Erythroblast (primary cell): ENCODE results near the gene GHRL.

Experiments
- DNase-seq, 2 experiments: peaks; one replicate each; lab custom pipeline; 2025; lab: John Stamatoyannopoulos, UW
- GATA1 ChIP-seq: IDR thresholded peaks from 2 replicates; pipeline ENCODE4 v1.6.1; 2011; ENCODE audit warnings: low read depth, mild to moderate bottlenecking, control low read depth, low read length, moderate library complexity
- POLR2A ChIP-seq: IDR thresholded peaks from 2 replicates; pipeline ENCODE4 v1.6.1; 2011; ENCODE audit warnings: mild to moderate bottlenecking, low read length

GHRL gene

DNA sequence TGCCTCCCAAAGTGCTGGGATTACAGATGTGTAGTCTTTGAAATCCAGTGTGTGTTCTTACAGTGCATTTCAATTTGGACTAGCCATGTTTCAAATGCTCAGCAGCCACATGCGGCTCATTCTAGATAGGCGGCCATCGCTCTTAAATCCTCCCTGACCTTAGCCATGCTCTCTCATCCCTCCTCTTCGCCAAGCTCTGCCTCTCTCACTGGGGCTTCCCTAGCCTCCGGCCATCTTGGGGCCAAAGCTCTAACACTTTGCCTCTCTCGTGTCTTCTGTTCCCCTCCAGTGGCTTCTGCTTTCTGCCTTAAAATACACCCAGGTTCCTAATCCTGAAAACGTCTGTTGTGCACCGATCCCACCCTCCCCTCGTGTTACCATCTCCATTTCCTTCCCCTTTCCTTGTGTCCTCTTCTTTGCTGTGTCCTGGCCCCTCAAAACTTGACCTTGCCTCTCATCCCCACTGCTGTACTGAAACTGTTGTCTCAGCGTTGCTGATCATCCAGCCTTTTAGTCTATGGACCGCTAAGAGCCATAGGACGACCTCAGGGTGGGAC, 1.4 kb upstream of the GHRL start:
- no peak for DNase-seq
- no peak for TF ChIP-seq GATA1
- TF ChIP-seq POLR2A, result no peak

DNA sequence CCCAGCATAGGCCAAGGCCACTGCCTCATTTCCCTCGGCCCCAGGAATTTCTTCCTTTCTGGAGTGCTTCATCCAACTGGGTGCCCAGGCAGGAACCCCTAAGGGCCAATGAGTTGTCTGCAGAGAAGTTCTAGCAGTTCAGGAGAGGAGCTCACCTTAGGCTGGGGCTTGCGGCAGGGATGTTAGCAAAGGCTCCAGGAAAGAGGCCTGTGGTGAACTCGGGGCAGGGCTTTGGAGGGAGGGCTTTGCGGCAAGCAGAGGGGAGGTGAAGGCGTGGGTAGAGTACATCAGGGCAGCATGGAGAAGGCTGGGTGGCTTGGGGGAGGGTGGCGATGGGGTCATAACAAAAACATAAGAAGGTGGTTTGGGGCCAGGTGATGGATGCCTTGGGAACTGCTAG, 1.1 kb downstream of the GHRL start:
- TF ChIP-seq POLR2A, result no peak
- no peak for DNase-seq

DNA sequence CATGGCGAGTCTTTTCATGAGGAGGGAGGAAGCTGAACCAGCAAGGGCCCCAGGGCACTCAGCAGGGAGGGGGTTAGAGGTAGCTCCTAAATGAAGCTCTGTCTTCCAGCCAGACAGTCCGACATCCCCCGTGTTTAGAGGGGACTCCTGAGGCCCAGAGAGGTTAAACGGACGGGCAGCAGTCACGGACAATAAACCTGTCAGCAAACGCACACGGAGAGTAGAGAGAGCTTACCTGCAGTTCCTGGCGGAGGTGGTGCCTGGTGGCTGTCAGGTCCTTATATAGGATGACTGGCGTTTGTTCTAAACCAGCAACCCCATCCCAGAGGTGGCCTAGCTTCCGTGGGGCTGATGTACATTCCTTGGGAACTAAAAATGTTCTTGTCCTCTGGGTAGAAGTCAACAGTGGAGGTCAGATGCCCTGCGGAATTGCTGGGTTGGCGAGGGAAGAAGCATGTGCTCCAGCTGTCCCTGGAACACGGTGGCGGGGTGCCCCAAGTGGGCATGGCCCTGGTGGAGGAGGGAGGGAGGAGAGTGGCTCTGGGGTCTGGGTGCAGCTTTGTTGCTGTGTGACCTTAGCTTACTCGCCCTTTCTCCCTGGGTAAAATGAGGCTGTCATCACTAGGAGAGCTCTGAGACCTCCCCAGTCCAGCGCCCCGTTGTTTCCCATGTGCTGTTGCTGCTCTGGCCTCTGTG, 2.1 kb downstream of the GHRL start:
- TF ChIP-seq POLR2A, result no peak
- TF ChIP-seq GATA1, result no peak
- no peak for DNase-seq

DNA sequence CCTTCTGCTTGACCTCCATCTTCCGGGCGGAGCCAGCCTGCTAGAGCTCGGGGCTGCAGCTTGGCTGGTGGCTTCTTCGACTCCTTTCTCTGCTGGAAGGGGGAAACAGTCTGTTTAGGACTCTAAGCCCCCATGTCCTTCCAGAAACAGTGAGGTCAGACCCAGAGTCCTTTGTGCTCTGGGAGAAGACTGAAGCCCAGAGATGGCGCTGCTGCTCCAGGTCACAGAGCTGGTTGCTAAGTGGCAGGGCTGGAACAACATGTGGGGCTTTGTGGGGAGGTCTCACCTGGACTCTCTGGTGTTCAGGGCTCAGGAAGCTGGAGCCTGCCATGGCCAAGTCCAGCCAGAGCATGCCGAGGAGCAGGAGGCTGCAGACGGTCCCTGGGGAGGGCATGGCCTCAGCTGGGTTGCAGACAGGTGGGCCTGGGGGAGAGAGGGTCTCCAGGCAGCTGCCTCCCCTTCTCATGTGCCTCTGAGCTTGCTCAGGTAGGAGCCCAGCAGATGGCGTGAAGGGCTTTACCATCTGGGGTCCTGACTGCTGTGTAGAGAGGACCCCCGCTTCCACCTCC, 2.9 kb downstream of the GHRL start:
- no peak for DNase-seq
- TF ChIP-seq GATA1, result no peak
- no peak for TF ChIP-seq POLR2A

DNA sequence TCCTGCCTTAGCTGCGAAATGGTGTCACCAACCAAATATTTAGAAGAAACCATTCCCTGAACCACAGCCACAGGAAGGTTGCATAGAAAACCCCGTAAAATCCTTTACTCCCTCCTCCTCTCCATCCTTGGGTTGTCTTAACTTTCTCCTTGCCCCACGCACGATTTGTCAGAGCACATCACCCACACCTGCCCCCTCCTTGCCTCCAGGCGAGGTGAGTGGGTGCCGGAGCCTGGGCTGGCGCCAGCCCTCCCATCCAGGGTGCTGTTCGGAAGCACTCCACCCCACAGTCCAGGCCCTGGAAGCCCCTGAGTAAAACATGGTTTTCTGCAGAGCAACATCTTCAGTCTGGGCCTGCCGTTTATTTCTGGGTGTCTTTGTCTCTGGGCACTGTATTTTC, 3.7 kb downstream of the GHRL start:
- no peak for TF ChIP-seq POLR2A
- TF ChIP-seq GATA1, result no peak
- no peak for DNase-seq

DNA sequence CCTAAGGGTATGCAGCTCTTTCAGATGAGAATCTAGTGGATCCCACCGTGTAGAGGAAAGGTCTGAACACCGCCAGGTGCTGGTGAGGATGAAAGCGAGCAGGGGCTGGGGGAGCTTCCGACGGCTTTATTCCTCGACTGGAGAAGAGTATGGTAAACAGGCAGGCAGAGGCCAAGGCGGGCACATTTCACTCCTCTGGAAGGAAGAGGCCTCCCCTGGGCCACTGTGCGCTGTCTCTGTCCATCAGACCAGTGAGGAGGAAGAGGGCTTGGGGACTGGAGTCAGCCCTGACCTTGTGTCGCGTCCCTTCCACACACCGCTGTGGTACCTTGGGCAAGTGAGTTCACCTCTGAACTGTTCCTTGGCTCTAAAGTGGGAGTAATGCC, 4.2 kb downstream of the GHRL start:
- no peak for DNase-seq
- TF ChIP-seq POLR2A (no peak), GATA1 (no peak)

DNA sequence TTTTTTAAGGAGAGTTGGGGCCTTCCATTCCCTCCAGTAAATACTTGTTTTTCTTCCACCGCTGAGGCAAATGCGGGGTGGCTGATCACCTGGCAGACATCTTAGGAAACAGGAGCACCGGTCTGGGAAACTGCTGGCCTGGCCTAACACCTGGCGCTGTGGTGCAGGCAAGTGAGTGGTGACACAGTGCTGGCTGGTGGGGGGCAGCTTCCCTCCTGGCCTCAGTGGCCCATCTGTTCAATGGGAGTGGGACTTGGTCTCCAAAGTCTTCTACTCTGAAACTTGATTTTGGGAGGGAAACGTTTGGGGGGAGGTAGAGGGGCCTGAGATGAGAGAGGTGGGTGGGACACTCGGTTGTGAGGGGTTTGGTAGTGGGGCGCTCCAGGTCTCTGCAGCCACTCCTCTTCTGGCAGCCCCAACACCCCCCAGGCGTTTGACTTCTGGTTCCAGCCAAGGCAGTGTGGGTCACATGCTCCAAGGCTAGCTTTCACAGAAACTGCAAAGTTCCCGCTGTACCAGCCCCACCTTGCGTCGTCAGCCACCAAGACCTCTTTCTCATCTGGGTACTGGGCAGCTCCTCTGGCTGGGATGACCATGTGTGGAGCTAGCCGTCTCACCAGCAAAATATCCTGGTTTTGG, 4.7 kb downstream of the GHRL start:
- no peak for TF ChIP-seq POLR2A
- TF ChIP-seq GATA1, result no peak
- no peak for DNase-seq

DNA sequence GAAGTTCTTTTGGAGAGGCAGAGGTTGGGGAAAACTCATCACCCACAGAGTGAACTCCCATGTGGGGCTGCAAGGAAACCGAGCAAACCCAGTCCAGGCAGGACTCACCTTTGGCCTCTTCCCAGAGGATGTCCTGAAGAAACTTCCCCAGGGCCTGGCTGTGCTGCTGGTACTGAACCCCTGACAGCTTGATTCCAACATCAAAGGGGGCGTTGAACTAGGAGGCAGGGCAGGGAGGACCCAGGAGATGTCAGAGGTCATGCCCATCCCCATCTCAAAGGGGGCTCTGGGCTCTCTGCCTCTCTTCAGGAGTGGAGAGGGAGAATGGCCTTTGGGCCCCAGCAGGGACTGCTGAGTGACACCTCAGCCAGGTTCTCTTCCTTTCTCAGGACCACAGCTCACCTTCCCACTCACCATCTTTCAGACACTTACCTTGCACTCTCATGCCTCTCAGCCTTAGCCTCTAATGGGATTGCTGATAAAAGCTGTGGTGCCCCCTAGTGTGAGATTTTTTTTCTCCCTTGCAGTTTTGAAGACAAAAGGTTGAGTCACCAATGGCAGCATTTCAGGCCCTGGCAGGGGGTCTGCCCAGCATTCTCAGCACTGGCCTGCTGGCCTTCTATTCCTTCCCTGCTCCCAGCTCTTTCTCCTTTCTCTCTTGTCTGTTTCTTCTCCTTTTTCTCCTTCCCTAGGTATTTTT, 6.0 kb downstream of the GHRL start:
- DNase-seq, result peak; percentile 51 to 71
- TF ChIP-seq GATA1, result no peak
- no peak for TF ChIP-seq POLR2A

DNA sequence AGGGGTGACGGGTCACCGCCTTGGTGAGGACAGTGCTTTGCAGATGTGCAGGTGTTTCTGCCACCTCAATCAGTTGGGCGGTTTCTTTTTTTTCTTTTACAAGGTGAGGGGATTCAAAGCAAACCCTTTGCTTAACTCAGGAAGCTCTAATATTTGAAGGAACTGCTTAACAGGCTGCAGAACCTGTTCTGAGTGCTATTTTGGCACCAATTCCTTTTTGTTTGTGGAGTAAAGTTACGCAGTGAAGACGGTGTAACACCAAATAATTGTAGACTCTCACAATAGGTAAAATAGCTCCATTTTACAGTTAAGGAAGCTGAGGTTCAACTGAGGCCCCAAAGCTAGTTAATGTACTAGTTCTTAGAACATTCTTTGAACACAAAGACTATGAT, 6.6 kb downstream of the GHRL start:
- no peak for DNase-seq
- TF ChIP-seq POLR2A (no peak), GATA1 (no peak)

DNA sequence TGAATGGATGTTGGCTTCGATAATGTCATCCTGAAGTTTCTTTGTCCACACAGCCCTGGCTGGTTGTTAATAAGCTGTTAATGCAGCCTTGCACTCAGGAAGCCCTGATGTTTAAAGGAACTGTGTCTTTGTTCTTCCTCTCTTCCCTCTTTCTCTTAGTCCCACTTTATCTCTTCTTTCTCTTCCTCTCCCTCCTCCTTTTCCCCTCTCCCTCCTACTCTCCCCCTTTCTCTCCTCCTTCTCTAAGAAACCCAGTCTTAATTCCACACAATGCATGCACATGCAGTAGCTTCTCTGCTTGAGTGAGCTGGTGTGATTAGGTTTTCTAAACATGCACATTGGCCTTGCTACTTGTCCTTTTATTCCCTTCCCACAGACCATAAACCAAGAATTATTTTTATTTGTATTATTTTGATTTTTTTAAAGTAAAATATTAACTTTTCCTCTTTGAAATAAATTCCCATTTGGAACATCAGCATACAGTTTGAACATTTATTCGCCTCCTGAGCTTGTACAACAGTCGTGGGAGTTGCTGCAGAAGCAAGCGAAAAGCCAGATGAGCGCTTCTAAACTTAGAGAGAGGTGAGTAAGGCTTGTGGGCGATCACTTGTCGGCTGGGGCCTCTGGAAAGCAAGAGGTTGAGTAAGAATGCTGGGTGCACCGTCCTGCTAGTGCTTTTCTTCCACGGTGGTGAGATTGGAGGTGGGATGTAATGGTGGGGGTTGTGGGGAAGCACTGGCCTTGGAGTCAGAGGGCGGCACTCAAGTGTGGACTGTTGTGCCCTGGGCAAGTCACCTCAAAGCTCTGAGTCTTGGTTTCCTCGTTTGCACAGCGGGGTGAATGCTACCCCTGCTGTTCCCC, 7.2 kb downstream of the GHRL start:
- no peak for DNase-seq
- TF ChIP-seq POLR2A, result no peak
- no peak for TF ChIP-seq GATA1

DNA sequence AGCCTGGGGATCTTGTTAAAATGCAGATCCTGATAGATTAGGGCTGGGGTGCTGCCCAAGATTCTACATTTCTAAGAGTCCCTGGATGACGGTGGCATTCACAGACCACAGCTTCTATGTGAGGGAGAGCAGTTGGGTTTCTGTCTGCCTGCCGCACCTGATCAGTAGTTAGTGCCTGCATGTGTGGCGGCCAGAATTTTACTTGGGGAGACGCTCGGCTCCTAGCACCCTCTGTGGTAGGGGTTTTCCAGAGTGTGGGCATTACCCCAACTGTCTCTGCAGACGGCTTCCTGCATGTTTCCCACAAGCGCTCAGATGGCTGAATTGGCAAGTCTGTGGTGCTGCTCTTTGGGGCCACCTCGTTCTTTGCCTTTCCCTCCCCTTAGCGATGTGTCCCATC, 8.3 kb downstream of the GHRL start:
- TF ChIP-seq GATA1, result no peak
- TF ChIP-seq POLR2A, result no peak
- no peak for DNase-seq

DNA sequence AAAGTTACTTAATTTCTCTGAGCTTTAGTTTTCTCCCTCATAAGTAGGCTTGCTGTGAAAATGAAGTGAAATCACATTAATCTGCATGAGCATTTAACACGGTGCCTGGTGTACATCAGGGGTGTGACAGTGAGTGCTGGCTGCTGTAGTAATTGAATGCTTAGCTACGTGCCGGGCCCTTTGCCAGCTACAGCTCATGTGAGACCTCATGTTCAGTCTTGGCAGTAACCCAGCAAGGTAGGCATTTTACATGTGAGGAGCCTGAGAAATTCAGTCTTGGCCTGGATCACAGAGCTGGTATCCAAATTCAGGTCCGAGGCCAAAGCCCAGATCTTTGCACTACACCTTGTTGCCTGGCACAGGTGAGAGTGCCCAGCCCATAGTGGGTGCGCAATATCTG, 9.1 kb downstream of the GHRL start:
- DNase-seq, result peak; percentile 11 to 15
- TF ChIP-seq POLR2A (no peak), GATA1 (no peak)

DNA sequence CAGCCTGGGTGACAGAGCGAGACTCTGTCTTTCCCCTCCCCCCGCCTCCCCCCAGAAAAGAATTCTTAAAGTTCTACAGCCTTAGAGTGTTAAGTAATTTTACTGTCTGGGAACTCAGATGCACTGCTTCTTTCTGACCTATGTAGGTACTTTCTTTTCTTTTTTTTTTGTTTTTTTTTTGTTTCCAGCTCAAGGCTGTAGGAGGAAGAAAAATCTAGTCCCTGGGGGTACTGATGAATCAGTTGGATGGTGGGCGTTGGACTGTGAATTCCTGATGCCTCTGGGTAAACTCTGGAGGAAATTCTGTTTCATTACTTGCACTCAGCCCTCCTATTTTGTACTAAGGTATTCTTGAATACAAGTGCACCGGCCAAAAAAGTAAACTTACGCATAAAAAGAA, 10.8 kb downstream of the GHRL start:
- TF ChIP-seq POLR2A, result no peak
- no peak for TF ChIP-seq GATA1
- no peak for DNase-seq

DNA sequence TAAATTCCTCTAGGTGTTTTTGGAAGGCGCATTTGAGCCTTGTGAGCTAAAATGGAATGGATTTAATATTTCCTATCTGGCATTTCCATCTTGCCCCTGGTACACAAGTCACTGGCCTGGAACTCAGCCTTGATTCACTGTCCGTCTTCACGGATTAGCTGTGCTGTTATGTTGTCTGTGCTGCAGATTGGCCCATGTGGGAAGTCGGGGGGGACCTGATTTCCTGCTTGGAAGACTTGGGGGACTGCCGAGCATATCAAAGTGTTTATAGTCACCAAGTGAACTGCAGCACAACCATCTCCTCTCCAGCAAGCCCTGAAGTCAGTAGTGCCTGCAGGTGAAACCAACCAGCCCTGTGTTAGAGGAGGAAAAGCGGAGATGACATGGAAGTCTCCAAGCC, 12.2 kb downstream of the GHRL start:
- TF ChIP-seq POLR2A (no peak), GATA1 (no peak)

More for the DNA sequence above, 12.2 kb downstream of the GHRL start:
- DNase-seq, result no peak
